ENCODE measurements around the gene MT1X.
A peak's percentile ranks its signal among the peaks of the same experiment; 100 is the strongest.

The MT1X gene

GRCh38 chr16:56681939-56682702, at the start of gene MT1X:
Gene MT1X, plus strand, starts transcription at chr16:56682470. Its CDS starts 71 bp downstream, at chr16:56682541.
- peak; percentile 96 for DNase-seq

- no peak for DNase-seq
These were observed 49.4 kb upstream of the MT1X start for GRCh38 chr16:56632848-56633365.

GRCh38 chr16:56633535-56633934, 48.7 kb upstream of the MT1X start:
- no peak for DNase-seq

- DNase-seq = no peak
These were observed 47.4 kb upstream of the MT1X start for GRCh38 chr16:56634715-56635440.

GRCh38 chr16:56635441-56635967, 46.8 kb upstream of the MT1X start:
- peak; percentile 27 for DNase-seq

GRCh38 chr16:56636616-56637413, 45.5 kb upstream of the MT1X start:
- DNase-seq = no peak

GRCh38 chr16:56637814-56638750, 44.2 kb upstream of the MT1X start, which contains the start of gene MT1A:
Gene MT1A, plus strand, starts transcription at chr16:56638666. Its CDS starts 73 bp downstream, at chr16:56638739.
- DNase-seq = peak; percentile 20

- no peak for DNase-seq
These were observed 43.2 kb upstream of the MT1X start for GRCh38 chr16:56639045-56639444.

- DNase-seq = no peak
These were observed 42.2 kb upstream of the MT1X start for GRCh38 chr16:56640076-56640475.

- DNase-seq = no peak
These were observed 41.1 kb upstream of the MT1X start for GRCh38 chr16:56641166-56641565.

GRCh38 chr16:56643080-56643778, 39.0 kb upstream of the MT1X start:
- DNase-seq = peak; percentile 80

GRCh38 chr16:56643833-56644232, 38.4 kb upstream of the MT1X start:
- DNase-seq = no peak

GRCh38 chr16:56645311-56645710, 37.0 kb upstream of the MT1X start:
- DNase-seq = no peak

- no peak for DNase-seq
These were observed 36.4 kb upstream of the MT1X start for GRCh38 chr16:56645838-56646237.

GRCh38 chr16:56647641-56648431, 34.4 kb upstream of the MT1X start:
- no peak for DNase-seq

- DNase-seq = no peak
These were observed 33.0 kb upstream of the MT1X start for GRCh38 chr16:56649271-56649670.

GRCh38 chr16:56649820-56650219, 32.5 kb upstream of the MT1X start:
- no peak for DNase-seq

GRCh38 chr16:56651586-56651985, 30.7 kb upstream of the MT1X start, which contains the start of gene MT1B:
Gene MT1B, plus strand, starts transcription at chr16:56651886. Its CDS starts 68 bp downstream, at chr16:56651954.
- no peak for DNase-seq

GRCh38 chr16:56652600-56652999, 29.7 kb upstream of the MT1X start:
- DNase-seq = no peak

- DNase-seq = no peak
These were observed 29.1 kb upstream of the MT1X start for GRCh38 chr16:56653218-56653617.
